Activated CD4-positive, alpha-beta memory T cell treated with anti-CD3 and anti-CD28 coated beads for 36 hours (primary cell): ENCODE measurements around the gene CFLAR. TPM values are rescaled to one million over a fixed set of nuclear protein-coding genes. Genes with fewer than 3 reads are reported as not detected.

ENCODE experiments used
- CTCF ChIA-PET: fragments of 350-600 bp; sonication (Branson Sonifier 250); formaldehyde crosslinking; loops from one replicate; lab custom pipeline; 2021; ENCODE audit warnings: antibody characterized with exemption, inconsistent platforms; lab: Charles Lee
- POLR2A ChIA-PET: fragments of 350-600 bp; sonication (Branson Sonifier 250); formaldehyde crosslinking; loops from one replicate; lab custom pipeline; 2021; ENCODE audit warnings: antibody characterized with exemption; lab: Charles Lee
- DNase-seq: peaks from one replicate; pipeline ENCODE4 v3.0.0-alpha.2; 2020
- H3K27ac Mint-ChIP-seq: one replicate; pipeline ENCODE4 v1.8.0; 2021; ENCODE audit warnings: mixed read lengths
- H3K27me3 Mint-ChIP-seq: one replicate; pipeline ENCODE4 v1.8.0; 2021; ENCODE audit warnings: mixed read lengths
- H3K36me3 Mint-ChIP-seq: one replicate; pipeline ENCODE4 v1.8.0; 2021; ENCODE audit warnings: mixed read lengths
- H3K4me1 Mint-ChIP-seq: one replicate; pipeline ENCODE4 v1.8.0; 2021; ENCODE audit warnings: low read depth, mixed read lengths
- H3K4me3 Mint-ChIP-seq: one replicate; pipeline ENCODE4 v1.8.0; 2021; ENCODE audit warnings: mild to moderate bottlenecking, mixed read lengths
- H3K9me3 Mint-ChIP-seq: one replicate; pipeline ENCODE4 v1.8.0; 2021; ENCODE audit warnings: mixed read lengths
- intact Hi-C: fragments of 100-400 bp; cut with micrococcal nuclease; formaldehyde crosslinking; loops from one replicate; pipeline ENCODE4 v1.15.1; 2023
- total RNA-seq, 2 experiments: library from RNA; stranded (reverse); gene quantifications; one replicate each; pipeline ENCODE4 v1.2.3, GENCODE V29; 2021

CFLAR gene
- total RNA-seq: 100 to 1,000 TPM; 325 to 343 TPM

- Mint-ChIP-seq H3K4me1 (peaks cover 19% of the 10 kb centered on the region), H3K27me3 (no peaks in the 10 kb centered on the region), H3K9me3 (no peaks in the 10 kb centered on the region), H3K27ac (peak within 1 kb of the TSS; percentile 97), H3K36me3 (peaks cover 28% of the 10 kb centered on the region), H3K4me3 (peak within 1 kb of the TSS; percentile 99)
- peak; percentile 92 for DNase-seq
- intact Hi-C loops: loop anchor here (1.0 to 10.0 kb wide), 6 partner anchors 34 to 528 kb away; partner anchors contain the start of genes CASP10, CLK1 and TMEM237
- ChIA-PET POLR2A (interaction anchor here (0.6 to 8.6 kb wide), 17 partner anchors 26 to 413 kb away, joined by 3 to 49 read pairs (median 3); partner anchors contain the start of genes CASP10, CASP8, CLK1 and NIF3L1), CTCF (interaction anchor here (0.6 to 2.8 kb wide), 11 partner anchors 19 to 215 kb away, joined by 4 to 16 read pairs (median 6); partner anchors contain the start of genes CASP10 and ORC2)
Measured at GRCh38 chr2:201116115-201116958, at the start of gene CFLAR. Gene CFLAR, plus strand, starts transcription at chr2:201116164. Its CDS starts 13,702 bp downstream, at chr2:201129866.

GRCh38 chr2:201070948-201071478, 45.0 kb upstream of the CFLAR start:
- peak overlapping the region; percentile 91 for H3K4me3 Mint-ChIP-seq
- H3K27ac Mint-ChIP-seq: peak overlapping the region; percentile 86
- ChIA-PET POLR2A (interaction anchor here (0.6 to 1.0 kb wide), 2 partner anchors 45 to 47 kb away, joined by 3 read pairs; partner anchors contain the start of gene CFLAR), CTCF (interaction anchor here (0.6 to 4.3 kb wide), 10 partner anchors 17 to 170 kb away, joined by 3 to 72 read pairs (median 5); partner anchors contain the start of gene ORC2)
- peaks cover 4% of the 10 kb centered on the region for H3K36me3 Mint-ChIP-seq
- DNase-seq: no peak
- intact Hi-C loops: loop anchor here (1.0 kb wide), 8 partner anchors 46 to 260 kb away; partner anchors contain the start of genes BZW1, CLK1, NIF3L1 and PPIL3
- H3K9me3 Mint-ChIP-seq: no peaks in the 10 kb centered on the region
- H3K27me3 Mint-ChIP-seq: no peaks in the 10 kb centered on the region
- H3K4me1 Mint-ChIP-seq: peaks cover 53% of the 10 kb centered on the region

GRCh38 chr2:201071479-201072200, 44.3 kb upstream of the CFLAR start, which contains the start of the genes HYCC2 and NDUFB3:
Gene HYCC2, minus strand, starts transcription at chr2:201071671. Its CDS starts 47,662 bp downstream, at chr2:201024009.
Gene NDUFB3, plus strand, starts transcription at chr2:201072001. Its CDS starts 6,882 bp downstream, at chr2:201078883.
- peaks cover 52% of the 10 kb centered on the region for H3K4me1 Mint-ChIP-seq
- H3K9me3 Mint-ChIP-seq: no peaks in the 10 kb centered on the region
- no peaks in the 10 kb centered on the region for H3K27me3 Mint-ChIP-seq
- H3K4me3 Mint-ChIP-seq: peak within 1 kb of the TSS; percentile 91
- intact Hi-C loops: loop anchor here (1.0 kb wide), 8 partner anchors 46 to 260 kb away; partner anchors contain the start of genes BZW1, CLK1, NIF3L1 and PPIL3
- H3K36me3 Mint-ChIP-seq: peaks cover 4% of the 10 kb centered on the region
- ChIA-PET CTCF (interaction anchor here (0.9 to 4.3 kb wide), 6 partner anchors 28 to 166 kb away, joined by 3 to 72 read pairs (median 4); partner anchors contain the start of gene ORC2), POLR2A (interaction anchor here (0.8 to 1.2 kb wide), 5 partner anchors 43 to 182 kb away, joined by 3 to 9 read pairs (median 4); partner anchors contain the start of genes NIF3L1, ORC2 and PPIL3)
- H3K27ac Mint-ChIP-seq: peak within 1 kb of the TSS; percentile 86
- peak; percentile 95 for DNase-seq

- POLR2A ChIA-PET: interaction anchor here (0.8 to 1.2 kb wide), 5 partner anchors 42 to 183 kb away, joined by 3 to 9 read pairs (median 4); partner anchors contain the start of genes NIF3L1, ORC2 and PPIL3
- intact Hi-C loops: no loop called here
- H3K27me3 Mint-ChIP-seq: no peaks in the 10 kb centered on the region
- no peak for DNase-seq
- peak overlapping the region; percentile 91 for H3K4me3 Mint-ChIP-seq
- H3K9me3 Mint-ChIP-seq: no peaks in the 10 kb centered on the region
- H3K27ac Mint-ChIP-seq: peak overlapping the region; percentile 86
- peaks cover 48% of the 10 kb centered on the region for H3K4me1 Mint-ChIP-seq
- CTCF ChIA-PET: interaction anchor here (1.0 to 1.1 kb wide), 2 partner anchors 109 to 166 kb away, joined by 4 read pairs; partner anchors contain the start of gene ORC2
- H3K36me3 Mint-ChIP-seq: peaks cover 4% of the 10 kb centered on the region
Measured at GRCh38 chr2:201072201-201072530, 43.8 kb upstream of the CFLAR start.

GRCh38 chr2:201073071-201073470, 42.9 kb upstream of the CFLAR start:
- H3K36me3 Mint-ChIP-seq: peaks cover 4% of the 10 kb centered on the region
- ChIA-PET POLR2A (interaction anchor here (1.2 kb wide), 1 partner anchor 53 kb away, joined by 9 read pairs; no protein-coding TSS in a partner anchor), CTCF (interaction anchor here (1.1 kb wide), 1 partner anchor 166 kb away, joined by 4 read pairs; no protein-coding TSS in a partner anchor)
- peaks cover 48% of the 10 kb centered on the region for H3K4me1 Mint-ChIP-seq
- no peak for DNase-seq
- no peaks in the 10 kb centered on the region for H3K9me3 Mint-ChIP-seq
- no peak overlapping the region for H3K27ac Mint-ChIP-seq
- intact Hi-C loops: no loop called here
- no peaks in the 10 kb centered on the region for H3K27me3 Mint-ChIP-seq
- H3K4me3 Mint-ChIP-seq: peak overlapping the region; percentile 55

- no peak overlapping the region for H3K27ac Mint-ChIP-seq
Measured at GRCh38 chr2:201074996-201075395, 41.0 kb upstream of the CFLAR start.

GRCh38 chr2:201084863-201085262, 31.1 kb upstream of the CFLAR start:
- Mint-ChIP-seq H3K4me3 (no peak overlapping the region), H3K9me3 (no peaks in the 10 kb centered on the region), H3K27me3 (no peaks in the 10 kb centered on the region), H3K36me3 (peaks cover 15% of the 10 kb centered on the region), H3K27ac (no peak overlapping the region), H3K4me1 (peaks cover 5% of the 10 kb centered on the region)
- ChIA-PET POLR2A (no interaction called here), CTCF (no interaction called here)
- DNase-seq: no peak
- intact Hi-C loops: no loop called here

More at GRCh38 chr2:201074996-201075395, 41.0 kb upstream of the CFLAR start:
- CTCF ChIA-PET: interaction anchor here (1.5 kb wide), 1 partner anchor 102 kb away, joined by 4 read pairs; no protein-coding TSS in a partner anchor
- no peaks in the 10 kb centered on the region for H3K27me3 Mint-ChIP-seq
- POLR2A ChIA-PET: no interaction called here
- peaks cover 7% of the 10 kb centered on the region for H3K36me3 Mint-ChIP-seq
- H3K9me3 Mint-ChIP-seq: no peaks in the 10 kb centered on the region
- peaks cover 33% of the 10 kb centered on the region for H3K4me1 Mint-ChIP-seq
- H3K4me3 Mint-ChIP-seq: no peak overlapping the region
- intact Hi-C loops: no loop called here
- no peak for DNase-seq

- intact Hi-C loops: no loop called here
- H3K9me3 Mint-ChIP-seq: no peaks in the 10 kb centered on the region
- no peaks in the 10 kb centered on the region for H3K27me3 Mint-ChIP-seq
- H3K36me3 Mint-ChIP-seq: peaks cover 11% of the 10 kb centered on the region
- ChIA-PET POLR2A (interaction anchor here (1.1 kb wide), 1 partner anchor 26 kb away, joined by 3 read pairs; no protein-coding TSS in a partner anchor), CTCF (interaction anchor here (0.6 kb wide), 1 partner anchor 46 kb away, joined by 5 read pairs; no protein-coding TSS in a partner anchor)
- DNase-seq: no peak
- H3K27ac Mint-ChIP-seq: no peak overlapping the region
- no peaks in the 10 kb centered on the region for H3K4me1 Mint-ChIP-seq
- H3K4me3 Mint-ChIP-seq: no peak overlapping the region
Measured at GRCh38 chr2:201090574-201090973, 25.4 kb upstream of the CFLAR start.

- no peak for DNase-seq
- ChIA-PET POLR2A (no interaction called here), CTCF (no interaction called here)
- H3K27ac Mint-ChIP-seq: no peak overlapping the region
- intact Hi-C loops: no loop called here
- peaks cover 3% of the 10 kb centered on the region for H3K36me3 Mint-ChIP-seq
- no peaks in the 10 kb centered on the region for H3K4me1 Mint-ChIP-seq
- H3K4me3 Mint-ChIP-seq: no peak overlapping the region
- H3K27me3 Mint-ChIP-seq: no peaks in the 10 kb centered on the region
- no peaks in the 10 kb centered on the region for H3K9me3 Mint-ChIP-seq
Measured at GRCh38 chr2:201093573-201093972, 22.4 kb upstream of the CFLAR start.

- Mint-ChIP-seq H3K27ac (no peak overlapping the region), H3K27me3 (no peaks in the 10 kb centered on the region), H3K9me3 (no peaks in the 10 kb centered on the region), H3K4me3 (no peak overlapping the region), H3K36me3 (no peaks in the 10 kb centered on the region), H3K4me1 (no peaks in the 10 kb centered on the region)
- CTCF ChIA-PET: interaction anchor here (0.6 to 0.7 kb wide), 2 partner anchors 125 to 136 kb away, joined by 3 read pairs; no protein-coding TSS in a partner anchor
- intact Hi-C loops: no loop called here
- DNase-seq: no peak
- POLR2A ChIA-PET: interaction anchor here (1.1 kb wide), 1 partner anchor 9 kb away, joined by 3 read pairs; no protein-coding TSS in a partner anchor
Measured at GRCh38 chr2:201100497-201100896, 15.5 kb upstream of the CFLAR start.
